K562 (cell line): Measurements from ENCODE around the gene SEC63.

ENCODE experiments used
- CBX5 ChIP-seq: IDR thresholded peaks from 2 replicates; pipeline ENCODE4 v1.6.1; 2014; ENCODE audit warnings: low read depth, borderline replicate concordance
- ETV6 ChIP-seq, 3 experiments: fragments of 150-350 bp in 1 of 3; sonication (generic) in 1 of 3; formaldehyde crosslinking in 1 of 3; IDR thresholded peaks; 2 replicates each; pipeline versions ENCODE4 v1.6.1 to v1.8.0; 2014 to 2022; ENCODE audit warnings: borderline replicate concordance in 2 of 3, low read depth in 2 of 3, antibody characterized with exemption in 1 of 3, low read length in 1 of 3, mild to moderate bottlenecking in 1 of 3, missing genetic modification reagents in 1 of 3
- MCM3 ChIP-seq: fragments of 450-650 bp; IDR thresholded peaks from 2 replicates; pipeline ENCODE4 v1.6.1; 2016
- POLR2AphosphoS5 ChIP-seq: IDR thresholded peaks from 2 replicates; pipeline ENCODE4 v1.6.1; 2011; ENCODE audit warnings: mild to moderate bottlenecking, low read depth, low read length, moderate library complexity; ENCODE audit not compliant: control insufficient read depth, insufficient read depth
- TARDBP ChIP-seq: fragments of 450-650 bp; IDR thresholded peaks from 2 replicates; pipeline ENCODE4 v1.6.1; 2016
- YY1 ChIP-seq, 3 experiments: IDR thresholded peaks; 2 replicates each; pipeline ENCODE4 v1.6.1; 2011; ENCODE audit warnings: low read length in 2 of 3, mild to moderate bottlenecking in 2 of 3, moderate library complexity in 2 of 3, borderline replicate concordance in 1 of 3, control low read depth in 1 of 3, low read depth in 1 of 3; ENCODE audit not compliant: insufficient read depth in 3 of 3, insufficient replicate concordance in 2 of 3, control insufficient read depth in 1 of 3, insufficient read length in 1 of 3; ENCODE audit errors: extremely low read depth in 1 of 3
- TF ChIP-seq, protein P1 (sequence below), 3 experiments: IDR thresholded peaks in 2 of 3; conservative IDR thresholded peaks in 1 of 3; 2 replicates each; pipeline ENCODE4 v1.5.1; 2011 to 2012; ENCODE audit warnings: low read length in 3 of 3, mild to moderate bottlenecking in 3 of 3, control low read depth in 2 of 3, improper control_type of control experiment in 1 of 3, inconsistent platforms in 1 of 3, low read depth in 1 of 3, mixed read lengths in 1 of 3, moderate library complexity in 1 of 3; ENCODE audit not compliant: insufficient read depth in 2 of 3

DNA sequence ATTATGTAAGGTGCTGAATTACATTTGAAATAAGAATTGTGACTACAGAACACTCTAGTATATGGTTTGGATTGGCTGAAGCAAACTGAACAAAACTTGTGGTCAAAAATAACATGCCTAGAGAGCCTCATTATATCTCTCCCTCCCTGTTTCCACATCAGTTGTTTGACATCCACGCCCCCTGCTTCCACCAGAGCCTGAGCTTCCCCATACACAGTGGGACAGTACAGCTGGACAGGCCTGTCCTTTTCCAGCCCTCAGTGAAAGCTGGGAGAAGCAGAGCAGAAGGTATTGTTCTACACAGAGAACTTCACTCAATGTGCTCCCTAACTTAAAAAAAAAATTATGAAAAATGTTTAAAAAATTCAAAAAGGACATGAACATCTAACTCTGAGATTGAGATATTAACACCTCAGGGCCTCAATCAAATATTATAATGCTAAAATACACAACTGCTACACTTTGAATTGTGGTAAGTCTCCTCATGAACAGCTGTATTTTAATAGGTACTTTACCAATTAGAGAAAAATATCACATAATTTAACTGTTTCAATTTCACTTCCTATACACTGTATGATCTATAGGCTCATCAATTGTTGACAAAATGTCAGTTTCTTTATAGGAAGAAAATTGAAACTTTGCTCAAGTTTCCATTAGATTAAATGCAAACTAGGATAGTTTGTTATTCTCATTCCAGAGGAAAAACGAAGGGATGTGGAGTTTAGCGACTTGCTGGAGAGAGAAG, 89.0 kb downstream of the SEC63 start:
- TF ChIP-seq MCM3, result no peak
- no peak for TF ChIP-seq CBX5
- TF ChIP-seq YY1 (IDR thresholded peaks at IDR 0.05; ENCODE audit: borderline replicate concordance in 1 of 3, control insufficient read depth in 1 of 3, extremely low read depth in 1 of 3, insufficient read depth in 3 of 3, insufficient read length in 1 of 3, insufficient replicate concordance in 2 of 3, low read depth in 1 of 3, low read length in 2 of 3), result no peak
- no peak for TF ChIP-seq ETV6 (IDR thresholded peaks at IDR 0.05; ENCODE audit: borderline replicate concordance in 1 of 2, low read depth in 2 of 2, low read length in 1 of 2)
- no peak for TF ChIP-seq ETV6 (CRISPR knock-in tag; IDR thresholded peaks at IDR 0.05; ENCODE audit: borderline replicate concordance)
- TF ChIP-seq, protein P1, sequence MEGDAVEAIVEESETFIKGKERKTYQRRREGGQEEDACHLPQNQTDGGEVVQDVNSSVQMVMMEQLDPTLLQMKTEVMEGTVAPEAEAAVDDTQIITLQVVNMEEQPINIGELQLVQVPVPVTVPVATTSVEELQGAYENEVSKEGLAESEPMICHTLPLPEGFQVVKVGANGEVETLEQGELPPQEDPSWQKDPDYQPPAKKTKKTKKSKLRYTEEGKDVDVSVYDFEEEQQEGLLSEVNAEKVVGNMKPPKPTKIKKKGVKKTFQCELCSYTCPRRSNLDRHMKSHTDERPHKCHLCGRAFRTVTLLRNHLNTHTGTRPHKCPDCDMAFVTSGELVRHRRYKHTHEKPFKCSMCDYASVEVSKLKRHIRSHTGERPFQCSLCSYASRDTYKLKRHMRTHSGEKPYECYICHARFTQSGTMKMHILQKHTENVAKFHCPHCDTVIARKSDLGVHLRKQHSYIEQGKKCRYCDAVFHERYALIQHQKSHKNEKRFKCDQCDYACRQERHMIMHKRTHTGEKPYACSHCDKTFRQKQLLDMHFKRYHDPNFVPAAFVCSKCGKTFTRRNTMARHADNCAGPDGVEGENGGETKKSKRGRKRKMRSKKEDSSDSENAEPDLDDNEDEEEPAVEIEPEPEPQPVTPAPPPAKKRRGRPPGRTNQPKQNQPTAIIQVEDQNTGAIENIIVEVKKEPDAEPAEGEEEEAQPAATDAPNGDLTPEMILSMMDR (IDR thresholded peaks at IDR 0.05 in 2 of 3, conservative IDR thresholded peaks at IDR 0.05 in 1 of 3; ENCODE audit: insufficient read depth in 2 of 3, low read depth in 1 of 3, low read length in 3 of 3), result no peak
- TF ChIP-seq TARDBP, result no peak
- no peak for TF ChIP-seq POLR2AphosphoS5
